ENCODE measurements around the gene TEN1.

Gene TEN1

DNA sequence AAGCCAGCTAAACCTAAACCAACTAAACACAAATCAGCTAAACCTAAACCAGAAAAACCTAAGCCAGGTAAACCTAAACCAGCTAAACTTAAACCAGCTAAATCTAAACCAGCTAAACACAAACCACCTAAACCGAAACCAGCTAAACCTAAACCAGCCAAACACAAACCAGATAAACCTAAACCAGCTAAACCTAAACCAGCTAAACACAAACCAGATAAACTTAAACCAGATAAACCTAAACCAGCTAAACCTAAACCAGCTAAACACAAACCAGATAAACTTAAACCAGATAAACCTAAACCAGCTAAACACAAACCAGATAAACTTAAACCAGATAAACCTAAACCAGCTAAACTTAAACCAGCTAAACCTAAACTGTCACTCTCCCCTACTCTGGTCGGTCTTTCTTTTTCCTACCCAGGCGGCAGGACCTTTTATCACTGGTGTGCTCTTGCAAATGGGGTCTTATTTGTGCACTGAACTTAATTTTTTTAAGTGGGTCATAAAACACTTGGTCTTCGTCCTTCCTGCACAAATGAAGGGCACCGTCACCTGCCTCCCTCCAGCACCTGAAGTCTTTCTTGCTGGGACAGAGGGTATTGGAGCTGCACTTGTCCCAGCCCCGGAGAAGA, 40.9 kb downstream of the TEN1 start:
- H3K4me1 ChIP-seq (ENCODE audit: control insufficient read depth in 1 of 2, insufficient read depth in 2 of 2, low read length in 2 of 2), result no peaks in the 10 kb centered on the region
- no peak overlapping the region for H3K27ac ChIP-seq (ENCODE audit: low read length)
- no peaks in the 10 kb centered on the region for H3K9me3 ChIP-seq (ENCODE audit: control insufficient read depth in 1 of 2, low read length in 2 of 2)
- H3K27me3 ChIP-seq (ENCODE audit: low read depth, low read length), result no peaks in the 10 kb centered on the region
- no peak overlapping the region for H3K4me3 ChIP-seq (ENCODE audit: low read depth in 1 of 2, low read length in 2 of 2)
- H3K36me3 ChIP-seq (ENCODE audit: control insufficient read depth in 1 of 2, insufficient read depth in 2 of 2, low read length in 2 of 2), result no peaks in the 10 kb centered on the region

DNA sequence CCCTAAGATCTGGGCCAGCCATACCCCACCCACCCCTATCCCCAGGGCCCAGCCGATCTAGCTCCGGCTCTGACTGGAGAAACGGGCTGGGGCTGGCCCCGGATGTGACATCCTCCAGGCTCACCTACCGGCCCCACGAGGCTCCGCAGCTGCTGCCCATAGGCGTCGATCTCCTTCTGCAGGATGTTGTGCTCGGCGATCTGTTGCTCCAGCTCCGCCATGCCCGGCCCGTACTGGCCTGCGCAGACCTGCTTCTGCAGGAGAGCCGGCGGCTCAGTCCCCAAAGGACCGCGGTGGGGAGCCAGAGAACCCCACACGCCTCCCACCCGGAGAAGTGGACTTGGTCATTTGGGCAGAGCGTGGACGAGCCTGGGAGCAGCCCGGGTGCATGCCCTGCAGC, 43.2 kb downstream of the TEN1 start:
- no peaks in the 10 kb centered on the region for H3K27me3 ChIP-seq (ENCODE audit: low read depth, low read length)
- H3K4me3 ChIP-seq (ENCODE audit: low read depth in 1 of 2, low read length in 2 of 2), result no peak overlapping the region
- H3K4me1 ChIP-seq (ENCODE audit: control insufficient read depth in 1 of 2, insufficient read depth in 2 of 2, low read length in 2 of 2), result no peaks in the 10 kb centered on the region
- no peak overlapping the region for H3K27ac ChIP-seq (ENCODE audit: low read length)
- no peaks in the 10 kb centered on the region for H3K36me3 ChIP-seq (ENCODE audit: control insufficient read depth in 1 of 2, insufficient read depth in 2 of 2, low read length in 2 of 2)
- no peaks in the 10 kb centered on the region for H3K9me3 ChIP-seq (ENCODE audit: control insufficient read depth in 1 of 2, low read length in 2 of 2)

DNA sequence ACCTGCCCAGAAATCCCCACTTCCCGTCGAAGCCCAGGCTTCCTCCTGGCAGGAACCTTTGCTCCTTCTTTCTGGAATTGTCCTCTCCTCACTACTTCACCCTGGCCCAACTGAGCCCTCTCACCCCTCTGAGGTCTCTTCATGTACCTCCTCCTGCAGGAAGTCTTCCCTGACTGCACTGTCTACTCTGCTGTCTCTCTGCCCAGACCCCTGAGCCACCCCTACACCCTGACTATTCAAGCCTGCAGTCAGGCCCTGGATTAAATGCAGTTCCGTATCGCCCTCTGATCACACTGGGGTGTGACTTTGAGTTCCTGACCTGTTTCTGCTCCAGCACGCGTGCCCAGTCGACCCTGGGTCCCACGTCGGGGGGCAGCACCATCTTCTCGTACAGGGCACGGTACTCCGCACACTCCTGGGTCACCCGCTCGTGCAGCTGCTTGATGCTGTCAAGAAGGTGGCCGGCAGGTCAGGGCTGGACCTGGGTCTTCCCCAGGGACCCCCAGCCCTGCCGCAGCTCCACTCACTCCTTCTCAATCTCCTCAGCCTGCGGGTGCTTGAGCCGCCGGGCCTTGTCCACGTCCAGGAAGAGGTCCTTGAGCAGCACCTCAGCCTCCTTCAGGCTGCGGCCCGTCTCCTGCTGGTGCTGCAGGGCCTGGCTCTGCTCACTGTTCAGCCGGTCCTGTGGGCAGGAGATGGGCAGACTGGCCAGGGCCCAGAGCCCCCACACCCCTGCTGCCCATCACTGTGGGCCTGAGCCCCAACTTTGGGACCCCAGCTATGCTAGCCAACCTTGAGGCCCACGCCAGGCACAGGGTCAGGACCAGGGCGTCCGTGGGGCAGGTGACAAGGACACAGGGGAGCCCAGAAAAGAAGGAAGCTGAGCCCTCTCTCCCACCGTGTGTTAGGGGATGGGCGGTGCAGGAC, 44.2 kb downstream of the TEN1 start:
- Histone ChIP-seq H3K4me1 (ENCODE audit: control insufficient read depth in 1 of 2, insufficient read depth in 2 of 2, low read length in 2 of 2) (no peaks in the 10 kb centered on the region), H3K36me3 (ENCODE audit: control insufficient read depth in 1 of 2, insufficient read depth in 2 of 2, low read length in 2 of 2) (no peaks in the 10 kb centered on the region), H3K9me3 (ENCODE audit: control insufficient read depth in 1 of 2, low read length in 2 of 2) (no peaks in the 10 kb centered on the region), H3K4me3 (ENCODE audit: low read depth in 1 of 2, low read length in 2 of 2) (no peak overlapping the region), H3K27ac (ENCODE audit: low read length) (no peak overlapping the region), H3K27me3 (ENCODE audit: low read depth, low read length) (no peaks in the 10 kb centered on the region)

DNA sequence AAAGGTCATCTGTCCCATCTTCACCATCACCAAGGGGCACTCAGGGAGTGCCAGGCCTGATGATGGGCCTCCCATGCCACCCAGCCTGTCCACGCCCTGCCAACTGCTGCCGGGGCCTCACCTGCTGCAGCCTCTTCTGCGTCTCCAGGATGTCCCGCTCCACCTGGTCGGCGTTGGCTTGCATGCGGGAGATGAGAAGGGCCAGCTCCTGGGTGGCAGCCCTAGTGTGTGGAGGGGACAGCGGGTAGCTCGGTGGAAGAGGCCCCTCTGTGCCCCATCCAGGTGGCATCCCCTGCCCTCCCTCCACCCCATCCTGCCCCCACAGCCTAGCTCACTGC, 44.8 kb downstream of the TEN1 start:
- Histone ChIP-seq H3K4me3 (ENCODE audit: low read depth in 1 of 2, low read length in 2 of 2) (no peak overlapping the region), H3K27me3 (ENCODE audit: low read depth, low read length) (no peaks in the 10 kb centered on the region), H3K4me1 (ENCODE audit: control insufficient read depth in 1 of 2, insufficient read depth in 2 of 2, low read length in 2 of 2) (no peaks in the 10 kb centered on the region), H3K36me3 (ENCODE audit: control insufficient read depth in 1 of 2, insufficient read depth in 2 of 2, low read length in 2 of 2) (no peaks in the 10 kb centered on the region), H3K27ac (ENCODE audit: low read length) (no peak overlapping the region), H3K9me3 (ENCODE audit: control insufficient read depth in 1 of 2, low read length in 2 of 2) (no peaks in the 10 kb centered on the region)

DNA sequence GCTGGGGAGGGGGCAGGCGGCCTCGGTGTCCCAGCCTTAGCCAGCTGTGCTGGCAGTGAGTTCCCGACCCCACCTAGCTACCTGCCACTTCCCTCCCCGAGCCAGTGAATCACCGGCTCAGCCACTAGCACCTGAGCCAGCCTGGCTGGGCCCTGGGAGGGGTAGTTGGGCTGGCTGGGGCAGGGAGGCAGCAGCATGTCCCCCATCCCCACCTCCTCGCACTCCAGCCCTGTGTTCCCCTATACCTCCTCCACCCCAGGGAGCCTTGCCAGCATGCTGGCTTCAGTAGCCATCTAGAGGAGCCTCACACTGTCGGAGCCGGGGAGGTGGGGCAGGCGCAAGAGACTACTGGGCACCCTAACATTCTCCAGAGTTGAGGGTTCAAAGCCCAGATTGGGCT, 45.3 kb downstream of the TEN1 start:
- no peaks in the 10 kb centered on the region for H3K9me3 ChIP-seq (ENCODE audit: control insufficient read depth in 1 of 2, low read length in 2 of 2)
- H3K36me3 ChIP-seq (ENCODE audit: control insufficient read depth in 1 of 2, insufficient read depth in 2 of 2, low read length in 2 of 2), result no peaks in the 10 kb centered on the region
- H3K27me3 ChIP-seq (ENCODE audit: low read depth, low read length), result no peaks in the 10 kb centered on the region
- H3K4me3 ChIP-seq (ENCODE audit: low read depth in 1 of 2, low read length in 2 of 2), result no peak overlapping the region
- H3K4me1 ChIP-seq (ENCODE audit: control insufficient read depth in 1 of 2, insufficient read depth in 2 of 2, low read length in 2 of 2), result no peaks in the 10 kb centered on the region
- H3K27ac ChIP-seq (ENCODE audit: low read length), result no peak overlapping the region

DNA sequence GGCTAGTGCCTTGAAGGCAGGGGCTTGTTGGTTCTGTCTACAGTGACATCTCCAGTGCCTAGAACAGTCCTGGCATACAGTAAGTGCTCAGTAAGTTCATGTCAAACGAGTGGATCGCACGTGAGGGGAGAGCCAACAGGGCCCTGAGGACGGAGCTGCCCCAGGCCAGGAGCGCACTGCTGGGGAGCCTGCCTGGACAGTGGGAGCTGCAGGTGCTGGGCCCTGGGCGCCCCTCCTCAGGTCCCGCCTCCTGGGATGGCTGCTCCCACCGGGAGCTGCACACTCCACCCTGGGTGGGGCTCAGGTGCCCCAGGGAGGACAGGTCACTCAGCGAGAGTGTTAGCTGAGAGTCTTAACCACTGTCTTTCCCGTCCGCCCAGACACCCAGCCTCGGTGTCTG, 46.3 kb downstream of the TEN1 start:
- H3K4me1 ChIP-seq (ENCODE audit: control insufficient read depth in 1 of 2, insufficient read depth in 2 of 2, low read length in 2 of 2), result no peaks in the 10 kb centered on the region
- H3K36me3 ChIP-seq (ENCODE audit: control insufficient read depth in 1 of 2, insufficient read depth in 2 of 2, low read length in 2 of 2), result no peaks in the 10 kb centered on the region
- H3K4me3 ChIP-seq (ENCODE audit: low read depth in 1 of 2, low read length in 2 of 2), result peak overlapping the region in 1 of 2 donors; percentile 38
- H3K9me3 ChIP-seq (ENCODE audit: control insufficient read depth in 1 of 2, low read length in 2 of 2), result no peaks in the 10 kb centered on the region
- H3K27ac ChIP-seq (ENCODE audit: low read length), result no peak overlapping the region
- no peaks in the 10 kb centered on the region for H3K27me3 ChIP-seq (ENCODE audit: low read depth, low read length)

DNA sequence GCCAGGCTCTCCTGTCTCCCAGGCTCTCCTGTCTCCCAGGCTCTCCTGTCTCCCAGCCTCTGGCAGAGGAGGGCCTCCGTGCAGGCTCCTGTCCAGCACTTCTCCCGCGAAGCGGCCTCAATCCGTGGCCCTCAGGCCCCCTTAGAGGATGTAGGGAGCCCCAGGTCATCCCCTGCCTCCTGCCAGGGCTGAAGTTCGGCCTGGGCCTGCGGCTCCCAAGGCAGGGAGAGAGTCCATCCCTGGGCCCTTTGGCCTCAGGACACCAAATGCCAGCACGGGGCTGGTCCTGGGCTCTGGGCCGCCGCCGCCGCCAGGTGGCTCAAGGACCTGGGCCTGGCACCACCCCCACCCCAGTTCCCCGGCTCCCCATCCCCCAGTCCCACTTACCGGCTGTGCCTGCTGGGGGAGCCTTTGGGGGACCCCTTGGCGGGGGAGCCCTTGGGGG, 47.7 kb downstream of the TEN1 start:
- Histone ChIP-seq H3K27me3 (ENCODE audit: low read depth, low read length) (no peaks in the 10 kb centered on the region), H3K36me3 (ENCODE audit: control insufficient read depth in 1 of 2, insufficient read depth in 2 of 2, low read length in 2 of 2) (no peaks in the 10 kb centered on the region), H3K4me3 (ENCODE audit: low read depth in 1 of 2, low read length in 2 of 2) (peak overlapping the region in 1 of 2 donors; percentile 40), H3K27ac (ENCODE audit: low read length) (no peak overlapping the region), H3K4me1 (ENCODE audit: control insufficient read depth in 1 of 2, insufficient read depth in 2 of 2, low read length in 2 of 2) (no peaks in the 10 kb centered on the region), H3K9me3 (ENCODE audit: control insufficient read depth in 1 of 2, low read length in 2 of 2) (no peaks in the 10 kb centered on the region)

DNA sequence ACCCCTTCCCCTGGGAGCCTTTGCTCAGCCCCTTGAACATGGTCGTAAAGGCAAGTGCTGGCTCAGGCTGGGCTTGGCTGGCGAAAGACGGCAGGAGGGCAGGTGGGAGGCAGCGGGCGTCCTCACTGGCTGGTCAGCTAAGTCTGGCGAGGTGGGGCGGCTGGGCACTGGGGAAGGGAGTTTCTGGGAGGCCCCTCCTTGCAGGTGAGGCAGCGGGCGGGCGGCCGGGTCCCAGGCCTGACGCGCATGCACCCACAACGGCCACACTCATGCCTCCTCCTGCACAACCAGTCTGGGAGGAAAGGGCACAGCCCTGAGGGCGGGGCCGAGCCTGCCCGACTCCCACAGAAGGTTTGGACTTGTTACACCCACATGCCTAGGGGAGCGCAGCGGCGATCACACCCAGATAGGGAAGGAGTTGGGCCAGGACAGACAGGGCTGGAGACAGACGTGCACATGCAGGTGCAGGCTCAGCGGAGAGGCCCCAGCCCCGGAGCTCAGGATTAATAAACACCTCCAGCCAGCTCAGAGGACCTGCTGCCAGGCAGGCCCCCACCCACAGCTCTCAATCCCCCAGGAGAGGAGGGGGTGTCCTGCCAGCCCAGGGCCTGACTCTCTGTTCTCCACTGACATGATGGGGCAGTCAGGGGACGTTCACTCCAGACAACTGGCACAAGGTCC, 48.3 kb downstream of the TEN1 start, which contains the start of gene EVPL:
Gene EVPL (minus strand): TSS at position 148 of the 681 bp plus-strand sequence. CDS start 108 bp downstream, at position 40.
- Histone ChIP-seq H3K36me3 (ENCODE audit: control insufficient read depth in 1 of 2, insufficient read depth in 2 of 2, low read length in 2 of 2) (no peaks in the 10 kb centered on the region), H3K4me3 (ENCODE audit: low read depth in 1 of 2, low read length in 2 of 2) (peak within 1 kb of the TSS in 1 of 2 donors; percentile 40), H3K9me3 (ENCODE audit: control insufficient read depth in 1 of 2, low read length in 2 of 2) (no peaks in the 10 kb centered on the region), H3K27ac (ENCODE audit: low read length) (no peak within 1 kb of the TSS), H3K4me1 (ENCODE audit: control insufficient read depth in 1 of 2, insufficient read depth in 2 of 2, low read length in 2 of 2) (no peaks in the 10 kb centered on the region), H3K27me3 (ENCODE audit: low read depth, low read length) (no peaks in the 10 kb centered on the region)

DNA sequence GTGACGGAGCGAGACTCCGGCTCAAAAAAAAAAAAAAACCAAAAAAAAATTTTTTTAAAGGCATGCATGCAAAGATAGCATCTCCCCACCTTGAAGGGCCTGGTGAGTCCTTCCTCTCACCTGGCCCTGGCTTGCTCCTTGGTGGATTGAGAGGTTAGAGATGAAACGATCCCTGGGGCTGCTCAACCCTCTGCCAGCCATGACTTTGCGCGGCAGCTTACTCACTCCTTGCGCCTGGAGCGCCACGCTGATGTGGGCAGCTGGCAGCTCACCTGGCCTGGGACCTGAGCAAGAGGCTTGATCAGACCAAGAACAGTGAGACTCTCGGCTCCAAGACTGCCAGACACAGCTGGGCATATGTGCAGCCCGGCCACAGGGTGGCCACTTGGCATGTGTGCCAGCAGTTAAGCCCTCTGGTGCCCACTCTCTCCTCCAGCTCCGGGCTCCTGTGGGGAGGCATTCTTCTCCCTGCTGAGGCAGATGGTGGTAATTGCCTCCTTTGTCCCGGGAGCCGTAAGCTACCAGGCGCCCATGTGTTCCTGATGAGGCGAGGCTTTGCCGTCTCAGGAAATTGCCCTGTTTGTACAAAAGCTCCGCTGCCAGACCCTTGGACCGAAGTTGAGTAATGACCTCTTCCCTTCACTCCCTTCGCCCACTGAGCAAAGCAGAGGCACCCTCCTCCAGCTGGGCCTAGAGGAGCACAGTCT, 53.2 kb downstream of the TEN1 start:
- H3K36me3 ChIP-seq (ENCODE audit: control insufficient read depth in 1 of 2, insufficient read depth in 2 of 2, low read length in 2 of 2), result no peaks in the 10 kb centered on the region
- H3K27me3 ChIP-seq (ENCODE audit: low read depth, low read length), result no peaks in the 10 kb centered on the region
- H3K4me3 ChIP-seq (ENCODE audit: low read depth in 1 of 2, low read length in 2 of 2), result no peak overlapping the region
- no peak overlapping the region for H3K27ac ChIP-seq (ENCODE audit: low read length)
- H3K9me3 ChIP-seq (ENCODE audit: control insufficient read depth in 1 of 2, low read length in 2 of 2), result no peaks in the 10 kb centered on the region
- H3K4me1 ChIP-seq (ENCODE audit: control insufficient read depth in 1 of 2, insufficient read depth in 2 of 2, low read length in 2 of 2), result peaks cover 0 to 26% of the 10 kb centered on the region in 2 donors

DNA sequence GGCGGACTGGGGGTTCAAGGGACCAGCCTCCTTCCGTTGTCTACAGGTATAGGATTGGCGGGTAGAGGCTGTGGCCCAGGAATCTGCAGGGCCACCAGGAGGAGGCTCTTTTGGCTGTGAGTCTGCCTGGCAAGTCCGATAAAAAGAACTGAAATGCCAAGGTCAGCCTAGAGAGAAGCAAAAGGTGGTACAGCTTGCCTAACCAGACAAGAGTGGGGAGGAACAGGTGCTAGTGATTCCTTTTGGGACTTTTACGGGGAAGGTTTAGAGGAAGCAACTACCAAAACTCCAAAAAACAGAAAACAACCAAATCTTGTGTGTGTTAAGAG, 53.7 kb downstream of the TEN1 start:
- Histone ChIP-seq H3K4me1 (ENCODE audit: control insufficient read depth in 1 of 2, insufficient read depth in 2 of 2, low read length in 2 of 2) (peaks cover 0 to 32% of the 10 kb centered on the region in 2 donors), H3K9me3 (ENCODE audit: control insufficient read depth in 1 of 2, low read length in 2 of 2) (no peaks in the 10 kb centered on the region)

DNA sequence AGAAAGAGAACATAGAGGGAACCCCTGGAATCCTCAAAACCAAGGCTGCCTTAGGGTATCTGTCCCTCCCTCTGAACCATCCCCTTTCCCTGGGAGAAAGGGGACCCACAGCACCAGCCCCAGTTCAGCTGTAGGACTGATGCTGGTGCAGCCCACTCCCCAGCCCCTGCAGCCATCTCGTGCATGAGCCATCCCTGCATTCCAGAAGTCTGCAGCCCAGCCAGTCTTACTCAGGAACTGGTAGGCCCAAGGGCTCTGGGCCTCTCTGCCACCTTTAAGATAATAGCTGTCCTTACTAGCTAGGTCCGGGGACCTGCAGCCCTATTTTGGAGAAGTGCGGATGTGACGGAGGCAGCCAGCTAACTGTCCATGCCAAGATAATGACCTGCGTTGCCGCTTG, 54.1 kb downstream of the TEN1 start:
- Histone ChIP-seq H3K4me1 (ENCODE audit: control insufficient read depth in 1 of 2, insufficient read depth in 2 of 2, low read length in 2 of 2) (peaks cover 0 to 32% of the 10 kb centered on the region in 2 donors), H3K27me3 (ENCODE audit: low read depth, low read length) (no peaks in the 10 kb centered on the region)

More for the DNA sequence above, 53.7 kb downstream of the TEN1 start:
- H3K27ac ChIP-seq (ENCODE audit: low read length), result no peak overlapping the region
- H3K36me3 ChIP-seq (ENCODE audit: control insufficient read depth in 1 of 2, insufficient read depth in 2 of 2, low read length in 2 of 2), result no peaks in the 10 kb centered on the region
- H3K4me3 ChIP-seq (ENCODE audit: low read depth in 1 of 2, low read length in 2 of 2), result no peak overlapping the region
- no peaks in the 10 kb centered on the region for H3K27me3 ChIP-seq (ENCODE audit: low read depth, low read length)

More for the DNA sequence above, 54.1 kb downstream of the TEN1 start:
- Histone ChIP-seq H3K4me3 (ENCODE audit: low read depth in 1 of 2, low read length in 2 of 2) (no peak overlapping the region), H3K9me3 (ENCODE audit: control insufficient read depth in 1 of 2, low read length in 2 of 2) (no peaks in the 10 kb centered on the region), H3K36me3 (ENCODE audit: control insufficient read depth in 1 of 2, insufficient read depth in 2 of 2, low read length in 2 of 2) (peaks cover 0 to under 1% of the 10 kb centered on the region in 2 donors), H3K27ac (ENCODE audit: low read length) (no peak overlapping the region)

All from muscle layer of duodenum (tissue), 2 donors.